GM12878 (cell line): ENCODE measurements around the gene E2F1. TPM values are rescaled to one million over a fixed set of nuclear protein-coding genes. Genes with fewer than 3 reads are reported as not detected.

Experiments used
- ATAC-seq: fragments of 200-7000 bp; cut with Tn5 transposase; 3 replicates; pipeline ENCODE4 v1.9.1; 2020; ENCODE audit warnings: mild to moderate bottlenecking, moderate library complexity
- BruUV-seq: library from RNA; stranded (reverse); fragments of 400-500 nt; replicated peaks from 2 replicates; lab custom pipeline; 2021; lab: Mats Ljungman, UMichigan
- CTCF ChIA-PET: fragments of 300-600 bp; sonication (Branson Sonifier 250); formaldehyde crosslinking; extraction: SDS; loops from one replicate; lab custom pipeline; 2021; ENCODE audit warnings: inconsistent platforms; lab: Yijun Ruan, JAX
- POLR2A ChIA-PET: fragments of 350-600 bp; formaldehyde crosslinking; extraction: SDS; loops from one replicate; lab custom pipeline; 2021; ENCODE audit warnings: inconsistent platforms; lab: Charles Lee
- RAD21 ChIA-PET: fragments of 300-600 bp; sonication (Branson Sonifier 250); formaldehyde crosslinking; loops from one replicate; lab custom pipeline; 2023; ENCODE audit warnings: antibody characterized with exemption; ENCODE audit not compliant: unreplicated experiment; lab: Charles Lee
- SMC1A ChIA-PET: fragments of 300-600 bp; sonication (Branson Sonifier 250); formaldehyde crosslinking; loops from one replicate; lab custom pipeline; 2023; ENCODE audit not compliant: unreplicated experiment, uncharacterized antibody; lab: Charles Lee
- DNase-seq: peaks from one replicate; pipeline ENCODE4 v3.0.0-alpha.2; 2011; ENCODE audit warnings: low read depth, low spot score
- FAIRE-seq: peaks from 3 replicates; lab custom pipeline; 2011; peaks lifted over from hg19 to GRCh38; lab: Jason Lieb, UNC
- H2AFZ ChIP-seq: 2 replicates; pipeline ENCODE4 v1.6.0; 2011; ENCODE audit warnings: low read depth, low read length, control low read depth; ENCODE audit not compliant: control insufficient read depth
- H3K27ac ChIP-seq: 2 replicates; pipeline ENCODE4 v1.5.1; 2011; ENCODE audit warnings: control low read depth; ENCODE audit not compliant: control insufficient read depth, insufficient read depth
- H3K27me3 ChIP-seq, 2 experiments: replicated peaks in 1 of 2; 2 replicates each; pipeline versions ENCODE4 v1.6.0 to v1.6.1; 2011; ENCODE audit warnings: low read length in 1 of 2; ENCODE audit not compliant: control insufficient read depth in 2 of 2, insufficient read depth in 2 of 2
- H3K36me3 ChIP-seq, 2 experiments: 2 replicates each; pipeline ENCODE4 v1.5.1; 2011; ENCODE audit warnings: low read length in 1 of 2; ENCODE audit not compliant: control insufficient read depth in 2 of 2, insufficient read depth in 2 of 2
- H3K4me1 ChIP-seq: 2 replicates; pipeline ENCODE4 v1.6.1; 2011; ENCODE audit warnings: mild to moderate bottlenecking, low read length, moderate library complexity, mixed read lengths; ENCODE audit not compliant: control insufficient read depth, insufficient read depth
- H3K4me2 ChIP-seq: 2 replicates; pipeline ENCODE4 v1.6.0; 2011; ENCODE audit warnings: control low read depth; ENCODE audit not compliant: control insufficient read depth, insufficient read depth
- H3K4me3 ChIP-seq: fragments of 200-600 bp; sonication (generic); 2 replicates; pipeline ENCODE4 v1.5.1; 2016
- H3K79me2 ChIP-seq: 2 replicates; pipeline ENCODE4 v1.6.0; 2011; ENCODE audit warnings: low read length; ENCODE audit not compliant: control insufficient read depth, insufficient read depth
- H3K9ac ChIP-seq: 2 replicates; pipeline ENCODE4 v1.8.0; 2011; ENCODE audit warnings: low read length, control low read depth, mixed read lengths; ENCODE audit not compliant: control insufficient read depth, insufficient read depth
- H3K9me3 ChIP-seq: replicated peaks from 3 replicates; pipeline ENCODE4 v1.5.1; 2011; ENCODE audit warnings: mild to moderate bottlenecking, low read length; ENCODE audit not compliant: control insufficient read depth, insufficient read depth
- H4K20me1 ChIP-seq: 2 replicates; pipeline ENCODE4 v1.6.0; 2011; ENCODE audit not compliant: control insufficient read depth, insufficient read depth
- CBX3 ChIP-seq: fragments of 200-600 bp; sonication (generic); IDR thresholded peaks from 2 replicates; pipeline ENCODE4 v1.6.1; 2016; ENCODE audit warnings: low read depth, borderline replicate concordance
- HDGF ChIP-seq: fragments of 450-650 bp; IDR thresholded peaks from 2 replicates; pipeline ENCODE4 v1.6.1; 2016; ENCODE audit warnings: antibody characterized with exemption
- IRF4 ChIP-seq: IDR thresholded peaks from 2 replicates; pipeline ENCODE4 v1.6.1; 2011; ENCODE audit warnings: low read depth, low read length
- KAT2A ChIP-seq: conservative IDR thresholded peaks from 2 replicates; pipeline ENCODE4 v1.6.1; 2011; ENCODE audit warnings: low read depth, low read length; ENCODE audit not compliant: control insufficient read depth
- MTA3 ChIP-seq: IDR thresholded peaks from 2 replicates; pipeline ENCODE4 v1.6.1; 2012; ENCODE audit warnings: low read length, inconsistent platforms, borderline replicate concordance
- PBX3 ChIP-seq: IDR thresholded peaks from 2 replicates; pipeline ENCODE4 v1.6.1; 2011; ENCODE audit warnings: mild to moderate bottlenecking, low read depth, low read length, moderate library complexity; ENCODE audit not compliant: insufficient replicate concordance
- POU2F2 ChIP-seq: IDR thresholded peaks from 3 replicates; pipeline ENCODE4 v1.6.1; 2011; ENCODE audit warnings: low read depth, mild to moderate bottlenecking, low read length, borderline replicate concordance
- SMAD1 ChIP-seq: fragments of 450-650 bp; IDR thresholded peaks from 2 replicates; pipeline ENCODE4 v1.6.1; 2018; ENCODE audit warnings: mild to moderate bottlenecking, low read depth; ENCODE audit not compliant: partially characterized antibody
- SMC3 ChIP-seq: IDR thresholded peaks from 2 replicates; pipeline ENCODE4 v1.6.1; 2011; ENCODE audit warnings: low read length, improper control_type of control experiment, borderline replicate concordance
- TCF12 ChIP-seq: IDR thresholded peaks from 2 replicates; pipeline ENCODE4 v1.6.1; 2011; ENCODE audit warnings: low read depth, mild to moderate bottlenecking, low read length
- ZNF207 ChIP-seq: fragments of 450-650 bp; IDR thresholded peaks from 2 replicates; pipeline ENCODE4 v1.6.1; 2014; ENCODE audit warnings: antibody characterized with exemption, mild to moderate bottlenecking, borderline replicate concordance
- WGBS: methylation state at CpG from one replicate; pipeline ENCODE4 v1.1.6; 2016; ENCODE audit warnings: low lambda C conversion rate; ENCODE audit not compliant: insufficient replicate concordance, insufficient coverage; ENCODE audit errors: missing lambda C conversion rate; 5-methylcytosine and 5-hydroxymethylcytosine counted together
- in situ Hi-C: fragments of 300-500 bp; cut with MboI; formaldehyde crosslinking; loops from 9 replicates; pipeline ENCODE4 v1.14.3; 2018; ENCODE audit warnings: mixed read lengths
- intact Hi-C: fragments of 100-400 bp; cut with micrococcal nuclease; formaldehyde crosslinking; loops from one replicate; pipeline ENCODE4 v1.14.2; 2022; ENCODE audit not compliant: unreplicated experiment
- polyA plus RNA-seq, 11 experiments: library from polyadenylated mRNA; depleted of rRNA in 4 of 11; unstranded in 6 of 11; stranded (reverse) in 5 of 11; fragments of >200 nt; fragmentation: Nextera tagmentation in 4 of 11; fragmentation: Illumina TruSeq in 1 of 11; extraction: Ambion mirVana in 4 of 11; extraction: Trizol in 1 of 11; gene quantifications; 1 replicate in 1 of 11; 2 replicates in 10 of 11; pipeline versions ENCODE4 v1.2.1 to v1.2.3, GENCODE V29; 2011 to 2016; ENCODE audit warnings: inconsistent platforms in 2 of 11, missing spikeins in 2 of 11, low read depth in 1 of 11
- total RNA-seq, 4 experiments: library from RNA; depleted of rRNA in 3 of 4; stranded (reverse); fragments of >200 nt in 3 of 4; fragmentation: Illumina TruSeq in 1 of 4; extraction: Trizol in 1 of 4; gene quantifications; 2 replicates each; pipeline versions ENCODE4 v1.2.1 to v1.2.3, GENCODE V29; 2013 to 2021
- TF ChIP-seq, protein P1 (sequence below): fragments of 450-650 bp; IDR thresholded peaks from 2 replicates; pipeline ENCODE4 v1.6.1; 2017; ENCODE audit warnings: mild to moderate bottlenecking, low read depth, inconsistent platforms; ENCODE audit not compliant: poor library complexity, severe bottlenecking

The E2F1 gene
- total and polyA plus RNA-seq, 10 of the 15 experiments (the other 5 are each of a cell fraction or from before 2014, with no cell fraction given): 0.29 to 50.2 (median 19.7) TPM

DNA sequence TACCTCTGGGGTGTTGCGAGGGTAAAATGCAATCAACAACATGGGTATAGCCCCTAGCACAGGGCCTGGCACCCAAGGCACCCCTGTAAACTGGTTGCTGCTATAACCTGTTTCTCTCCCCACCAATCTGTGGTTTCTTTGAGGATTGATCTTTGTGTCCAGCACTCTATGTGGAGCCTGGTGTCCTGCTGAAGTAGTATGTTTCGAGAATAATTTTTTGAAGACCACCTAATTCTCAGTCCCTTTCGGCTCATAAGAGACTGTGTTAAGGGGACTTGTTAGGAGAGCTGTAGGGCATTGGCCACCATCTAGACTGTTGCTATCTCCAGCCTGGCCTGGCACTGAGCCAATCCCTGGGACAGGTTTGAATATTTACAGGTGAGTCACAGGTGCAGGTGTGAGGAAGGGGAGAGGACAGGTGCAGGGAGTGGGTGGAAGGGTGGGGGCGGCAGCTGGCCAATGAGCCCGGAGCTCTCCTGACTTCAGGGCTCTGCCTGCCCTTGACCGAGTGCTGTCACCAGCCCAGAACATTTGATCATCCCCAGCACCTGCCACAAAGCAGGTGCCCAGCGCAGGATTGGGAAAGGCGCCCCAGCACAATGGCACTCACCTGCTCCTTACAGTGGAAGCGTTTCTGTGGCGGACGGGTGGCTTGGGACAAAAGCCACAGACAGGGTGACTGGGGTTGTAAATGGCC lies 32.1 kb downstream of the E2F1 start (continued):
- TF ChIP-seq, protein P1, sequence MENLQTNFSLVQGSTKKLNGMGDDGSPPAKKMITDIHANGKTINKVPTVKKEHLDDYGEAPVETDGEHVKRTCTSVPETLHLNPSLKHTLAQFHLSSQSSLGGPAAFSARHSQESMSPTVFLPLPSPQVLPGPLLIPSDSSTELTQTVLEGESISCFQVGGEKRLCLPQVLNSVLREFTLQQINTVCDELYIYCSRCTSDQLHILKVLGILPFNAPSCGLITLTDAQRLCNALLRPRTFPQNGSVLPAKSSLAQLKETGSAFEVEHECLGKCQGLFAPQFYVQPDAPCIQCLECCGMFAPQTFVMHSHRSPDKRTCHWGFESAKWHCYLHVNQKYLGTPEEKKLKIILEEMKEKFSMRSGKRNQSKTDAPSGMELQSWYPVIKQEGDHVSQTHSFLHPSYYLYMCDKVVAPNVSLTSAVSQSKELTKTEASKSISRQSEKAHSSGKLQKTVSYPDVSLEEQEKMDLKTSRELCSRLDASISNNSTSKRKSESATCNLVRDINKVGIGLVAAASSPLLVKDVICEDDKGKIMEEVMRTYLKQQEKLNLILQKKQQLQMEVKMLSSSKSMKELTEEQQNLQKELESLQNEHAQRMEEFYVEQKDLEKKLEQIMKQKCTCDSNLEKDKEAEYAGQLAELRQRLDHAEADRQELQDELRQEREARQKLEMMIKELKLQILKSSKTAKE: no peak
- TF ChIP-seq PBX3 (no peak), KAT2A (no peak), HDGF (no peak), SMAD1 (no peak)

DNA sequence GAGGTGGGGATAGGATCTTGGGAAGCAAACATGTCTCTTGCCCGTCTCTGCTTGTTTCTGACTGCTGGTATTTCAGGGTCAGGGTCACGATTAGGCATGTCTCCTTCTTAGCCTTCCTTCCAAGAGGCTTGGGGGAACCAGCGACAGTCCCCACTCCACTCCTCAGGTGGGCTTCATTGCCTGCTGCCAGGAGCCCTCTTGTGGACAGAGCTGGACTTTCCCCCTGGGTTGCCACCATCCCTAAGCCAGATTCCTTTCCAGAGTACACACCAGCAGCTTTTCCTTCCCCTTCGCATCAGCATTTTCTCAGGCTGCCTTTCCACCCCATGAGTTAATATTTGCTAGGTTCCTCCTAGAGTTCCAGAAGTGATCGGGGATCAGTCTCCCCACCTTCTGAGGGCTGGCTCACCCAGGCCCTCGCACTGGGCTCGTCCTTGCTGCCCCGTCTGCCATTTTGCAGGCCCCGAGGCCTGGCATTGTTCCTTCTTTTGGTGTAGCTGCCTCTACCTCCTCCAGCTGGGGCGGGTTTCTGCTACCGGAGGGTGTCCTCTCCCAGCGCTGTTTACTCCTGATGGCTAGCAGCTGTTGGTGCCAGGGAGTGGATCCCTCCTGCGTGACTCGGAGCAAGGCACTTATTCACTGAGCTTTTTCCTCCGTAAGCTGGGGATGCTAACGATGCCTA lies 32.8 kb downstream of the E2F1 start:
- H2AFZ ChIP-seq: no peak overlapping the region; the same call in 1 of the 2 replicates
- WGBS: 73% methylated on average over 16 of the region's 16 CpGs
- no peaks in the 10 kb centered on the region for H4K20me1 ChIP-seq
- peaks cover 0 to 2% of the 10 kb centered on the region in 2 experiments; a peak in 2 of 4 replicates for H3K27me3 ChIP-seq
- ChIA-PET POLR2A (interaction anchor here (0.5 to 1.5 kb wide), 3 partner anchors 10 to 136 kb away, joined by 3 to 4 read pairs (median 3); no protein-coding TSS in a partner anchor), RAD21 (interaction anchor here (0.6 to 3.6 kb wide), 8 partner anchors 10 to 200 kb away, joined by 3 to 13 read pairs (median 4); partner anchors contain the start of genes ACTL10 and CBFA2T2), SMC1A (interaction anchor here (0.6 to 3.2 kb wide), 12 partner anchors 9 to 198 kb away, joined by 3 to 20 read pairs (median 4); partner anchors contain the start of genes ACTL10 and C20orf144), CTCF (interaction anchor here (0.6 to 5.6 kb wide), 17 partner anchors 10 to 279 kb away, joined by 3 to 41 read pairs (median 3); partner anchors contain the start of gene ACTL10)
- BruUV-seq: no TSS peak
- no peaks in the 10 kb centered on the region for H3K9me3 ChIP-seq
- FAIRE-seq (peak; percentile 78), DNase-seq (no peak), ATAC-seq (peak; percentile 82)
- H3K9ac ChIP-seq: no peak overlapping the region; the same call in 1 of the 2 replicates
- H3K4me1 ChIP-seq: peaks cover 23% of the 10 kb centered on the region
- no peak overlapping the region for H3K4me3 ChIP-seq
- H3K36me3 ChIP-seq: no peaks in the 10 kb centered on the region
- intact Hi-C loops (loop anchor here (1.0 to 5.0 kb wide), 3 partner anchors 136 to 198 kb away; no protein-coding TSS in a partner anchor), in situ Hi-C loops (loop anchor here (5.0 kb wide), 1 partner anchor 201 kb away; no protein-coding TSS in a partner anchor)
- 0 out of 2 replicates have a peak overlapping the region, but pooled peaks have one; percentile 11 for H3K27ac ChIP-seq
- peak overlapping the region; percentile 15 for H3K4me2 ChIP-seq
- no peaks in the 10 kb centered on the region for H3K79me2 ChIP-seq
- TF ChIP-seq SMC3 (peak; percentile 91), CBX3 (no peak), TCF12 (no peak), IRF4 (0 out of 2 replicates have a peak, but pooled peaks have one; percentile 21), POU2F2 (no peak), MTA3 (no peak), ZNF207 (no peak)
